Lower leg skin (tissue), 4 donors: ENCODE data around the gene RBCK1. TPM values are rescaled to one million over a fixed set of nuclear protein-coding genes. Genes with fewer than 3 reads are reported as not detected.
"Not testable (repeated sequence)": the region's sequence is repeated elsewhere in the genome, so short reads cannot be mapped to it uniquely, and the experiment has no call there.

Source experiments
- DNase-seq, 2 donors: peaks; one replicate each; pipeline ENCODE4 v3.0.0-alpha.2; 2019; ENCODE audit warnings: low spot score in 2 of 2
- H3K4me3 ChIP-seq: fragments of 200-600 bp; sonication (generic); 2 replicates; pipeline ENCODE4 v1.5.1; 2017; ENCODE audit warnings: mild to moderate bottlenecking, low read depth; ENCODE audit not compliant: poor library complexity, severe bottlenecking
- CTCF ChIP-seq, 3 donors: fragments of 450-650 bp; IDR thresholded peaks; one replicate each; pipeline ENCODE4 v1.5.1; 2016; ENCODE audit warnings: antibody characterized with exemption in 3 of 3, mild to moderate bottlenecking in 3 of 3, moderate library complexity in 2 of 3
- POLR2A ChIP-seq, 2 donors: fragments of 450-650 bp; IDR thresholded peaks; one replicate each; pipeline ENCODE4 v1.6.1; 2016 to 2017; ENCODE audit warnings: antibody characterized with exemption in 2 of 2, mild to moderate bottlenecking in 1 of 2, moderate library complexity in 1 of 2
- WGBS, 2 donors: methylation state at CpG; one replicate each; pipeline ENCODE4 v1.1.5; 2018; 5-methylcytosine and 5-hydroxymethylcytosine counted together
- intact Hi-C: fragments of 100-400 bp; cut with DNase I; formaldehyde crosslinking; loops from one replicate; pipeline ENCODE4 v1.15.0; 2023; ENCODE audit warnings: low total_unique reads
- total RNA-seq, 4 donors: library from RNA; depleted of rRNA; stranded (reverse); fragments of >200 nt; gene quantifications; one replicate each; pipeline ENCODE4 v1.1.0, GENCODE V29; 2016

The RBCK1 gene
- total RNA-seq, 4 donors from 2014 or later: 65.2 to 90.1 (median 77.1) TPM

- no peak for DNase-seq
- WGBS, 2 donors: 85 to 89% methylated on average over 10 of the region's 10 CpGs
- TF ChIP-seq POLR2A (IDR thresholded peaks at IDR 0.05) (no peak), CTCF (IDR thresholded peaks at IDR 0.05) (no peak)
- H3K4me3 ChIP-seq: no peak overlapping the region
- intact Hi-C loops: no loop called here
Observed at GRCh38 chr20:375265-375889, 32.7 kb upstream of the RBCK1 start.

GRCh38 chr20:376089-376488 is 32.0 kb upstream of the RBCK1 start:
- WGBS, 2 donors: 21 to 54% methylated on average over 2 of the region's 2 CpGs
- no peak overlapping the region for H3K4me3 ChIP-seq
- TF ChIP-seq POLR2A (IDR thresholded peaks at IDR 0.05): no peak
- no peak for TF ChIP-seq CTCF (IDR thresholded peaks at IDR 0.05)
- no peak for DNase-seq
- intact Hi-C loops: no loop called here

- 62 to 65% methylated on average over 2 of the region's 2 CpGs for WGBS, 2 donors
- intact Hi-C loops: no loop called here
- H3K4me3 ChIP-seq: no peak overlapping the region
- no peak for DNase-seq
- no peak for TF ChIP-seq POLR2A (IDR thresholded peaks at IDR 0.05)
- TF ChIP-seq CTCF (IDR thresholded peaks at IDR 0.05): no peak
Observed at GRCh38 chr20:376750-377149, 31.3 kb upstream of the RBCK1 start.

- intact Hi-C loops, H3K4me3 ChIP-seq, DNase-seq: not testable (repeated sequence)
- WGBS, 2 donors: 86 to 87% methylated on average over 12 of the region's 12 CpGs
Observed at GRCh38 chr20:377578-377977, 30.5 kb upstream of the RBCK1 start.

GRCh38 chr20:378961-379336 is 29.1 kb upstream of the RBCK1 start:
- no peak for TF ChIP-seq POLR2A (IDR thresholded peaks at IDR 0.05)
- no peak for TF ChIP-seq CTCF (IDR thresholded peaks at IDR 0.05)
- no peak for DNase-seq
- 71 to 74% methylated on average over 5 of the region's 5 CpGs for WGBS, 2 donors
- intact Hi-C loops: no loop called here
- H3K4me3 ChIP-seq: no peak overlapping the region

GRCh38 chr20:380763-381580 is 27.1 kb upstream of the RBCK1 start:
- 1% methylated on average over 25 to 59 of the region's 93 CpGs for WGBS, 2 donors
- DNase-seq: peak in 1 of 2 donors; percentile 92
- TF ChIP-seq POLR2A (IDR thresholded peaks at IDR 0.05): no peak
- TF ChIP-seq CTCF (IDR thresholded peaks at IDR 0.05): no peak
- intact Hi-C loops: no loop called here
- peak overlapping the region; percentile 31 for H3K4me3 ChIP-seq
